GM18909 (cell line): ENCODE measurements around the gene SH3GL2.

ENCODE experiments used
- ATAC-seq: cut with Tn5 transposase; IDR thresholded peaks from one replicate; pipeline ENCODE4 v1.9.1; 2021; ENCODE audit warnings: mild to moderate bottlenecking; ENCODE audit not compliant: unreplicated experiment, poor library complexity

SH3GL2 gene

GRCh38 chr9:17578911-17579793 is at the start of gene SH3GL2:
Gene SH3GL2 (plus strand): TSS chr9:17579066.
- ATAC-seq = peak; percentile 68

DNA sequence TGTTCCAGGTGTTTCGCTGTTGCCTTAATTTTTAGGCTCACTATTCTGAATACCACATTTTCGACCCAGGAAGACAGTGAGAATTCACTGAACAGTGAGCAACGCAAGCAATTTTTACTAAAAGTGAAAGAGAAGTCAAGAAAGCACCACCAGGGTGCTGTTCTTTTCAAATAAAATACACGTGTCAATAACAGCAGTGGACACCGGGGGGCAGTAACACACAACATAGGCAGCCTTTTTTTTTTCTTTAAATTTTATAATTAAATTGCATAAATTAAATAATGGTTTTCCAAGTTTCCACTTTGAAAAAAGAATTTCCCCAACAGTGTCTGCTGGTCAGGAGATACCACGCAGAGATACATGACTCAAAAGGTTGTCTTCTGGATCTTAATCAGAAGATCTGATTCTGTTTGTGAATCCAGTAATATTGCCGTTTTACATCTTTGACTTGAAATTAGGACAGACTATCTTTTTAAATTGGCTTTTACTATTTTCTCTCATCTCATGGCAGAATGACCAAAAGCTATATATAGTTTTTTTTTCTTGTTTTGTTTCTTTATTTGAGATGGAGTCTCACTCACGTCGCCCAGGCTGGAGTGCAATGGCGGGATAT is 47.1 kb upstream of the SH3GL2 start:
- ATAC-seq = no peak

- no peak for ATAC-seq
These were observed 46.4 kb upstream of the SH3GL2 start for GRCh38 chr9:17532461-17532860.

GRCh38 chr9:17535176-17535575 is 43.7 kb upstream of the SH3GL2 start:
- no peak for ATAC-seq

- no peak for ATAC-seq
These were observed 42.8 kb upstream of the SH3GL2 start for GRCh38 chr9:17536027-17536426.

GRCh38 chr9:17551023-17551422 is 27.8 kb upstream of the SH3GL2 start:
- no peak for ATAC-seq

DNA sequence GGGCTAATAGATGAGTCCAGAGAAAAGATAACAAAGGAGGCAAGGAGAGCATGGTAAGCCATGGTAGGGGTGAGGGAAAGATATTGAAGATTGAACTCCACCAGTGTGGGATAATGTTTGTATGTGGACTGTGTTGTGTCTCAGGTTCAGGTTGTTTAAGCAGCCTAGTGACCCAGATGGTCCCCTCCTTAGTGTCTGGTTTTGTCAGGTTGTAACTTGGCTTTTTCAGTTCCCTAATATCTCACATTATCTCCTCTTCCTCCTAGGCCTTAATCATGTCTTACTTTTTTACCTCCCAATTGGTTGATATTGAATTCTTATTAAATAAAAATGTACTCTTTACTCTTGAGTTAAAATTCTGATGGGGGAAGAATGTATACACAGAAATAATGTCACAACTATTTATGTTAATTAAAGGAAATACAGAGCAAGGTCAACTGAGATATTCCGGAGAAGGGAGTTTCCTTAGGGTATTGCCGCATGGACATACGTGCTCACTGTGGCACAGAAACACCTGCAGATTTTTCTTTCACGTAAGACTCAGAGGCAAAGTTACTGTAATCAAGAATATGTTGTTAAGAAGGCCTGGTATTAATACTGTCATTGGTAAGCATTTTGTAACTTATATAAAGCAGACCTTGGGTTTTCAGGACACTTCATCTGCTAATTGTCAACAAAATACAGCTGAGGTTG is 23.4 kb upstream of the SH3GL2 start:
- ATAC-seq = no peak

GRCh38 chr9:17556255-17556654 is 22.6 kb upstream of the SH3GL2 start:
- no peak for ATAC-seq

GRCh38 chr9:17556935-17557334 is 21.9 kb upstream of the SH3GL2 start:
- no peak for ATAC-seq

DNA sequence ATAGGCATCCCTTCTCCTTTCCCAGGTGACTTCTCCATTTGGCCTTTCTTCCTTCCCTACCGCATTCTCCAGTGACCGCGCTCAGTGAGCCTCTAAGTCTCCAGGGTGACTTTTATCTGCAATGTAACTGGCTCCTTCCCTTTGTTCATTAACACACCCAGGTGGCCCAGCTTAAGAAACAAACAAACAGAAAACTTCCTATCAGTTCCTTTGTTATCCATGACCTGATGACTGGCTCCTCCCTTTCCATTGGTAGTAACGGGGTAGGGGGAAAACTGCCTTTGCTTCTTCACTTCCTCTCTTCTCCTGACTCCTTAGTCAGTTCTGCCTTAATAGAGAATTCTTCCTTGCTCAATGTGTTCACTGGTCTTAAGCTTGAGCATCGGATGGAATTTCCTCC is 7.0 kb upstream of the SH3GL2 start:
- ATAC-seq = no peak

DNA sequence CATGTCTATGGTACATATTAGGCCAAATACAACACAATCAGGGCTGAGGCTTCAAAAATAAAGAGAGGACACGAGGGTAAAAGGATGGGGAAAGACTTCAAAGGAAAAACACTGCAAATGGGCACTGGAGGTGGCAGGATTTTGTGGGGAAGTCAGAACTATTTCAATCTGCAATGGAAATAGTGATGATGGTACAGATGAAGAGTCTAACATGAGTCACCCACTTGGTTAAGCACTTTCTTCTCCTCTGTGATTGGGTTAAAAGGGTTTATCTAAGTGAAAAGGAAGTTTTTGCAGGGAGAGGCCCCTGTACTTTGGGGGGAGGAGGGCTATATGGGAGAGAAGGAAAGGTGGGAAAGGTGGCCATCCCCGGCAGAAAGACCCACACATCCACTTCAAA is 4.5 kb upstream of the SH3GL2 start:
- ATAC-seq = no peak

- ATAC-seq = no peak
These were observed 322 bp upstream of the SH3GL2 start for GRCh38 chr9:17578577-17578910.

DNA sequence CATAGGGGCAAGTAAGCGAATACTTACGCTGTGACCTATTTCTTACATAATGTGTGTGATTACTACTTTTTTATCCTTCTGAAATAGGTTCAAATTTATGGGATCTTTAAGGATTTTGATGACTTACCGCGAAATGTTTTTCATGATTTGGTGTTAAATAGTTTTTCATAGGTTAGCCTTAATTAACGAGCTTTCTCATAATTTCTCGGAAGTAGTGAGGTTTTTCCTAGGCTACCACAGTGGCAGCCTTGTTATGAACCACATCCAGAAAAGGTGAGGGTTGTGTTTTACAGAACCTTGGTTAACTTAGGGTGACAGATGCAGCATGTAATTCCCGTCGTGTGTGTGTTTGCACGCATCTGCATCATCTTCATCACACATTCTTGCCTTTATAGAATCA is 1.3 kb downstream of the SH3GL2 start:
- ATAC-seq = no peak

GRCh38 chr9:17587113-17587512 is 8.2 kb downstream of the SH3GL2 start:
- no peak for ATAC-seq

DNA sequence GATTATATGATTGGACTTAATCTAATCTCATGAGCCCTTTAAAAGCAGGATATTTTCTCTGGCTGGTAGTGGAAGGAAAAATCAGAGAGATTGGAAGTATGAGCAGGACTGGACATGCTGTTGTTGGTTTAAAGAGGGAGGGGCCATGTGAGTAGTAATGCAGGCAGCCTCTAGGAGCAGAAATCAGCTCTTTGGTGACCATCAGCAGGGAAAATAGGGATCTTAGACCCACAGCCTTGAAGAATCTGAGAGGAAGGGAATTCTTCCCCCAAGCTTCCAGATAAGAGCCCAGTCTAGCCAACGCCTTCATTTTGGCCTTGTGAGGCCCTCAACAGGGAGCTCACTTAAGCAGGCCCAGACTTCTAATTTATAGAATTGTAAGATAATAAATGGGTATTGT is 9.5 kb downstream of the SH3GL2 start:
- ATAC-seq = no peak

- ATAC-seq = no peak
These were observed 10.1 kb downstream of the SH3GL2 start for GRCh38 chr9:17588941-17589340.

GRCh38 chr9:17589771-17590170 is 10.9 kb downstream of the SH3GL2 start:
- no peak for ATAC-seq

GRCh38 chr9:17594961-17595360 is 16.1 kb downstream of the SH3GL2 start:
- no peak for ATAC-seq

DNA sequence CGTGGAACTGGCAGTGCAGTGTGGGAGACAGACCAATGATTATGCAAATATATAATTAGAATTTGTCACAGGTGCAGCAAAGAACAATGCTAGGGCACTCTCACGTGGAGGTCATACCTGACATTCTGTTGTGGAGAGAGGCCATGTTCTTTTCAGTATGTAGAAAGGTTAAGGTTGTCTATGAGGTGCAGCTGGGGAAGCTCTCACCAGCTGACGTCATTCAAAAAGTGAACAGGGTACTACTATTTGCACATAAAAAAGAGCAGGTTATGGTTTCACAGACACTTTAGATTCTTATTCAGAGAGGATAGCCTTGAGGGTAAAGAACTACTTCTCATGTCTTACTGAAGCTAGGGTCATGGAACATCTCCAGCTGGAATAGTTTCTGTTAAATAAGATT is 19.1 kb downstream of the SH3GL2 start:
- ATAC-seq = no peak

DNA sequence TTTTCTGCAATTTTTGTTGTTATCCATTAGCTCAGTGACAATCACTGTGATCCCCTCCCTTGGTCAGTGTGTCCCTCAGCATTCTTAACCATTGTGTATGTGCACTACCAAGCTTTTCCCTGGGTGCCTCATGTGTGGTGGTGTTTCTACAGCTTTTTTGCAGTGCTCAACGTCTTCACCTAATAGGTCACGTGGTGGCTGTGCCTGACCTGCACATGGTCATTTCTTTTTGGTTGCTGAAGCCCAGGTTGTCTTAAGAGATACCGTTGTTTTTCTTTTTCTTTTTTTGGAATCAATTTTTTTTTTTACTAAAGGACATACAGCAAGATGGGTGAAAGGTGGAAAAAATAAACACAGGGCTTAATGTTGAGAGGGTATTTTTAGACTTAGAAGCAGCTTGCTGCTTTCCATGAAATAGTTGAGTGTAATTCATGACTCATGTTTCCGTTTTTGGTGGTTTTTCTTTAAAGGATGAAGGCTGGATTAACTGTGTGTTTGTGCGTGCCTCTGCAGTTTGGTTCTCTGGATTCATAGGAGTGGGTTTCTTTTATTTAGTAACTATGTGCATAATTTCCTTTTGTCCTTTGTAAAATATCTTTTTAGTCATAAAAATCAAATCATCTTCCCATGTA is 22.2 kb downstream of the SH3GL2 start:
- ATAC-seq = no peak

DNA sequence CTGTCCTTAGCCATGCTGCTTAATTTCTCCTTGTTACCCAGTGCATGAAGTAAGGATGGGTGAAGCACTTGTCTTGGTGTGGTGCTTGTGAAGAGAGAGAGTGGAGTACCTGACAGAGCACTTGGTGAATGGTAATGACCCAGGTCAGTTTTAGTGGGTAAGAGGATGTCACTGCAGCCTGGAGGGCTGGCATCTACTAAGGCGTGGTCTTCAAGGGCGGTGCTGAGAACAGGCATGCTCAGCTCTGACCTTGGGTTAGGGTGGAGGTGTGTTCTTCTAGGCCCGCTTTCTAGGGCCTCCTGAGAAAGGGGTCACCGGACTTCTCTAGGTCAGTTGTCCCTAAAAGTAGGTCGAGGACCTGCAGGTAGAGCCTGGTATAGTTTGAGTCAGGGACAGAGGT is 25.7 kb downstream of the SH3GL2 start:
- ATAC-seq = no peak
